K562 (cell line): ENCODE measurements around the gene HCAR1. TPM values are rescaled to one million over a fixed set of nuclear protein-coding genes. Genes with fewer than 3 reads are reported as not detected.

ENCODE experiments used
- ARID1B ChIP-seq: fragments of 450-650 bp; IDR thresholded peaks from 2 replicates; pipeline ENCODE4 v1.6.1; 2016; ENCODE audit warnings: antibody characterized with exemption, mild to moderate bottlenecking, inconsistent platforms
- E2F5 ChIP-seq: sonication (generic); formaldehyde crosslinking; IDR thresholded peaks from 2 replicates; pipeline ENCODE4 v1.8.0; 2022; ENCODE audit warnings: mild to moderate bottlenecking, missing genetic modification reagents
- FOXA1 ChIP-seq: fragments of 450-650 bp; IDR thresholded peaks from 2 replicates; pipeline ENCODE4 v1.6.1; 2016; ENCODE audit warnings: mild to moderate bottlenecking, borderline replicate concordance
- GABPA ChIP-seq: fragments of 200-800 bp; sonication (Bioruptor generic); conservative IDR thresholded peaks from 2 replicates; pipeline ENCODE4 v1.6.1; 2016; ENCODE audit warnings: low read depth, missing genetic modification characterization, missing compliant biosample characterization
- GTF2B ChIP-seq: IDR thresholded peaks from 2 replicates; pipeline ENCODE4 v1.6.1; 2011; ENCODE audit not compliant: insufficient read length; ENCODE audit errors: extremely low read depth
- MITF ChIP-seq: IDR thresholded peaks from 2 replicates; pipeline ENCODE4 v1.6.1; 2014; ENCODE audit warnings: antibody characterized with exemption
- MNT ChIP-seq, 2 experiments: fragments of 450-650 bp; conservative IDR thresholded peaks; 2 replicates each; pipeline ENCODE4 v1.6.1; 2017; ENCODE audit warnings: mild to moderate bottlenecking in 2 of 2, moderate library complexity in 2 of 2
- MXD1 ChIP-seq: fragments of 250-450 bp; sonication (Bioruptor Pico); IDR thresholded peaks from 2 replicates; pipeline ENCODE4 v1.8.0; 2021; ENCODE audit warnings: borderline replicate concordance, mild to moderate bottlenecking, moderate library complexity; ENCODE audit not compliant: poor library complexity, severe bottlenecking
- PML ChIP-seq: IDR thresholded peaks from 2 replicates; pipeline ENCODE4 v1.6.1; 2012; ENCODE audit warnings: low read length, inconsistent platforms
- POLR2H ChIP-seq: IDR thresholded peaks from 2 replicates; pipeline ENCODE4 v1.6.1; 2016; ENCODE audit warnings: missing genetic modification characterization, low read depth, mild to moderate bottlenecking, control low read depth, missing compliant biosample characterization, moderate library complexity
- PPARD ChIP-seq: fragments of 250-450 bp; sonication (Bioruptor Pico); IDR thresholded peaks from 2 replicates; pipeline ENCODE4 v1.8.0; 2022; ENCODE audit warnings: inconsistent platforms, mild to moderate bottlenecking, moderate library complexity
- RBFOX2 ChIP-seq: fragments of 200-400 bp; formaldehyde crosslinking; IDR thresholded peaks from 2 replicates; pipeline ENCODE4 v1.6.1; 2017; ENCODE audit warnings: low read depth, mild to moderate bottlenecking, low read length, moderate library complexity
- SMC3 ChIP-seq: conservative IDR thresholded peaks from 2 replicates; pipeline ENCODE4 v1.6.1; 2011; ENCODE audit warnings: low read depth, low read length, improper control_type of control experiment; ENCODE audit not compliant: insufficient read depth
- SRSF7 ChIP-seq: fragments of 200-400 bp; formaldehyde crosslinking; optimal IDR thresholded peaks from 2 replicates; pipeline ENCODE3; 2017; ENCODE audit warnings: mild to moderate bottlenecking, low read depth, low read length
- SRSF9 ChIP-seq: fragments of 200-400 bp; formaldehyde crosslinking; IDR thresholded peaks from 2 replicates; pipeline ENCODE4 v1.6.1; 2017; ENCODE audit warnings: low read depth, low read length, borderline replicate concordance
- TAF7 ChIP-seq: fragments of 450-650 bp; IDR thresholded peaks from 2 replicates; pipeline ENCODE4 v1.6.1; 2016; ENCODE audit warnings: missing genetic modification characterization, missing compliant biosample characterization
- TCF3 ChIP-seq: sonication (generic); formaldehyde crosslinking; IDR thresholded peaks from 2 replicates; pipeline ENCODE4 v1.4.0; 2020; ENCODE audit warnings: mild to moderate bottlenecking, missing genetic modification reagents
- YBX1 ChIP-seq: fragments of 450-650 bp; IDR thresholded peaks from 2 replicates; pipeline ENCODE4 v1.7.1; 2016; ENCODE audit warnings: mild to moderate bottlenecking
- ZNF124 ChIP-seq: sonication (generic); formaldehyde crosslinking; IDR thresholded peaks from 2 replicates; pipeline ENCODE4 v1.8.1; 2022; ENCODE audit warnings: missing genetic modification reagents
- ZNF41 ChIP-seq: fragments of 250-450 bp; sonication (Bioruptor Pico); conservative IDR thresholded peaks from 2 replicates; pipeline ENCODE4 v1.4.0; 2020; ENCODE audit warnings: mild to moderate bottlenecking
- polyA plus RNA-seq, 8 experiments: library from polyadenylated mRNA; depleted of rRNA in 4 of 8; stranded (reverse) in 5 of 8; unstranded in 3 of 8; fragments of >200 nt; fragmentation: Nextera tagmentation in 2 of 8; fragmentation: Illumina TruSeq in 1 of 8; extraction: Ambion mirVana in 2 of 8; extraction: Trizol in 1 of 8; gene quantifications; 2 replicates each; pipeline versions ENCODE4 v1.2.1 to v1.2.3, GENCODE V29; 2011 to 2014; ENCODE audit warnings: inconsistent platforms in 1 of 8, missing spikeins in 1 of 8
- total RNA-seq, 7 experiments: library from RNA; depleted of rRNA in 6 of 7; stranded (reverse); fragments of >200 nt in 6 of 7; fragmentation: Illumina TruSeq in 2 of 7; extraction: Trizol in 2 of 7; gene quantifications; 2 replicates each; pipeline versions ENCODE4 v1.2.1 to v1.2.3, GENCODE V29; 2011 to 2021; ENCODE audit warnings: low replicate concordance in 1 of 7
- TF ChIP-seq, protein P1 (sequence below): sonication (generic); formaldehyde crosslinking; IDR thresholded peaks from 2 replicates; pipeline ENCODE4 v1.8.1; 2022; ENCODE audit warnings: missing genetic modification reagents

The HCAR1 gene
- total and polyA plus RNA-seq, 9 of the 15 experiments (the other 6 are each of a cell fraction or from before 2014, with no cell fraction given): not detected

DNA sequence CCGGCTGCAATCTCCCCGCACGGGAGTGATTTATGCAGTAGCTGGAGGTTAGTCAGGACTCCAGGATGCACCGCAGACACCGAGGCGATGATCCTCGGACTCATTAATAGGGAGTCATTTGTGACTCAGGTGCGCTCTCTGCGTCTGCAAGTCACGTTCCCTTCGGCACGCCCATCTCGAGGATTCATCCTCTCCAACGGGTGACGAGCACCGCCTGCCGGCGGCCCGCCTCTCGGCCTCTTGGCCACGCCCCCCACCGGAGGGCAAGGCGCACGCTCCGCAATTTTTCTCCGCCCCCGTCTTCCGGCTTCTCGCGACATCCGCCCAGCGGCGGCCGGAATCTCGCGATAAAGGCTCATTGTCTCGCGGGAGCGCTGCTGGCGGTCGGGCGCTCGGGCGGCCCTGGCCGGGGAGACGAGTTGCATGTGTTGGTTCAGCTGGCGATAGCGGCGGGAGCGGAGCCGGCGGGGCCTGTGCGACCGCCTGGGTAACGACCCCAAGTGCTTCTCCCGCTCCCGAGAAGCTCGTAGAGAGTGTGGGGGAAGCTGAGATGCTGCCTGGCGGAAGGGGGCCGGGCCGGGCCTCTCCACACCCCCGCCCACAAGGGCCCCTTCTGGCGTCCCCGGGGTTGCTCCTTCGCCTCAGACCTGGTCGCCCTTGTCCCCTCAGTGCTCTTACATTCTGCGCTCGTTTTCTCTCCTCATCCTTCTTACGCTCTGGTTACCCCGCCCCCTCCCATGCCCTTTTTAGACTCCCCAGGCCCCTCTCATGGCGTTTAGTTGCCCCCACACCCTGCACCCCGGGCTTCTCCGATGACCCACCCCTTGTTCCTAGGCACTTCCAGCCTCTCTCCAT, 22.0 kb upstream of the HCAR1 start, which contains the start of gene DENR (continued):
- TF ChIP-seq E2F5 (CRISPR knock-in tag): no peak
- peak; percentile 82 for TF ChIP-seq TAF7 (tag)
- TF ChIP-seq RBFOX2: peak; percentile 100
- TF ChIP-seq GABPA: peak; percentile 75
- no peak for TF ChIP-seq ZNF124 (CRISPR knock-in tag)
- peak; percentile 31; the same call in 1 of the 2 replicates for TF ChIP-seq TCF3 (CRISPR knock-in tag)
- peak; percentile 76; the same call in 1 of the 2 replicates for TF ChIP-seq MITF
- TF ChIP-seq PML: peak; percentile 87
- TF ChIP-seq MXD1 (CRISPR knock-in tag): no peak
- TF ChIP-seq YBX1: no peak
- peak; percentile 78 for TF ChIP-seq POLR2H
- TF ChIP-seq PPARD (CRISPR knock-in tag): no peak
- no peak for TF ChIP-seq FOXA1
- no peak for TF ChIP-seq SRSF9
- no peak for TF ChIP-seq GTF2B
- no peak for TF ChIP-seq ZNF41 (CRISPR knock-in tag)
- TF ChIP-seq ARID1B: peak; percentile 23; the same call in 1 of the 2 replicates
- TF ChIP-seq SMC3: peak; percentile 91
- TF ChIP-seq, protein P1, sequence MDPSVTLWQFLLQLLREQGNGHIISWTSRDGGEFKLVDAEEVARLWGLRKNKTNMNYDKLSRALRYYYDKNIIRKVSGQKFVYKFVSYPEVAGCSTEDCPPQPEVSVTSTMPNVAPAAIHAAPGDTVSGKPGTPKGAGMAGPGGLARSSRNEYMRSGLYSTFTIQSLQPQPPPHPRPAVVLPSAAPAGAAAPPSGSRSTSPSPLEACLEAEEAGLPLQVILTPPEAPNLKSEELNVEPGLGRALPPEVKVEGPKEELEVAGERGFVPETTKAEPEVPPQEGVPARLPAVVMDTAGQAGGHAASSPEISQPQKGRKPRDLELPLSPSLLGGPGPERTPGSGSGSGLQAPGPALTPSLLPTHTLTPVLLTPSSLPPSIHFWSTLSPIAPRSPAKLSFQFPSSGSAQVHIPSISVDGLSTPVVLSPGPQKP (CRISPR knock-in tag): no peak
- peak; percentile 89 to 94 for TF ChIP-seq MNT (conservative IDR thresholded peaks at IDR 0.05)
- no peak for TF ChIP-seq SRSF7
